ENCODE measurements around the gene TMEM151A. TPM values are rescaled to one million over a fixed set of nuclear protein-coding genes. Genes with fewer than 3 reads are reported as not detected.
"Not testable (repeated sequence)": the region's sequence is repeated elsewhere in the genome, so short reads cannot be mapped to it uniquely, and the experiment has no call there.

The TMEM151A gene
- polyA plus RNA-seq, 3 donors = 0.07 to 0.09 TPM; not detected in 1

DNA sequence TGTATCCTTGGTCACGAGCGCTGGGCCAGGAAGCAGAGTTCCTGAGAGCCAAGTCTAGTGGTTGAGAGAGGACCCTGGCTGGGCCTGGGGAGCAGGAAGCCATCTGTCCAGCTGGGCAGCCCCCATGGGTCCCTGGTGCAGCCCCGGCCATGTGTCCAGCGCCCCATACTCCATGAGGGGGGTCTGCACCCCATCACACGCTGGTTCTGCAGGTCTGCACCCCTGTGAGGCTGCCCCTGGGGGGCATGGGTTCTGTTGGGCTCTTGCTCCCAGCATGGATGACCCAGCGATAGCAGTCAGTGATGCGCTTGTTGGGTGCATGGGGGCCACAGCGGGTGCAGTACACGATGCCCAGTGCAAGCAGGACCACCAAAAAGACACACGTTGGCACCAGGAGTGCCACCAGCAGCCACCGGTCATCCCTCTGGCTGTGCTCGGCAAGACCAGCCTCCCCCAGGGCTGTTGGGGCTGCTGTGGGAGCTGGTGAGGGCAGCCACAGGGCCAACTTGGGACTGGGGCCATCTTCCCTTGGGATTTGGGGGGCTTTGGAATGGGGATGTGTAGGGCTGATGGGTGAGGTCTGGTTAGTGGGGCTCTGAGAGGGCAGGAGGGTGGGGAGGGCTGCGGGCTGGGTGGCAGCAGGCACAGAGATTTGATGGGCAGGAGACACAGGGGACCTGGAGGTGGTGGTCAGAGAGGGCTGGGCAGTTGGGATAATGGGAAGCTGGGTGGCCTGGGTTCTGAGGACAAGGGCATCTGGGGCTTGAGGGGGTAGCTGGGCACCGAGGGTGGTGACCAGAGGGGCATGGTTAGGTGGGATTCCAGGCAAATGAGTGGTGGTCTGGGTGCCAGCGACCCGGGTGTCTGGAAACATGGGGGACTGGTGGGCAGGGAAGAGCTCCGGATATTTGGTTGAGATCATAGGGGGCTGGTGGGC lies 23.1 kb downstream of the TMEM151A start:
- DNase-seq (ENCODE audit: extremely low read depth in 1 of 11, low read depth in 9 of 11, low spot score in 4 of 11) = no peak

DNA sequence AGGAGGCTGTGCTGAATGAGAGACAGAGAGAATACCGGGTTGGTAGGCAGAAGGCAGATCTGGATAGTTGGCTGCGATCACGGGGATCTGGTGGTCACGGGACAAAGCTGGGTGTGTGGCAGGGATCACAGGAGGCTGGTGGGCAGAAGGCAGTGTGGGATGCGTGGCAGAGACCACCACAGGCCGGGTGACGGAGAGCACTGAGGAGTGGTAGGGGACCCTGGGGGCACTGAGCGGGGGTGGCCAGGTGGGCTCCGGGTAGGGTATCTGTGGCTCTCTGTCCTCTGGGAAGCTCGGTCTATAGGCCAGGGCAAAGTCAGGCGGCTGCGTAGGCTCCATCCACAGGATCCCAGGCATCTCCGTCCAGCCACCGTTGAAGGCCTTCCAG lies 23.8 kb downstream of the TMEM151A start:
- no peak for DNase-seq (ENCODE audit: extremely low read depth in 1 of 11, low read depth in 9 of 11, low spot score in 4 of 11)

- no peak for DNase-seq (ENCODE audit: extremely low read depth in 1 of 11, low read depth in 9 of 11, low spot score in 4 of 11)
These were observed 24.5 kb downstream of the TMEM151A start for GRCh38 chr11:66315921-66316811.

DNA sequence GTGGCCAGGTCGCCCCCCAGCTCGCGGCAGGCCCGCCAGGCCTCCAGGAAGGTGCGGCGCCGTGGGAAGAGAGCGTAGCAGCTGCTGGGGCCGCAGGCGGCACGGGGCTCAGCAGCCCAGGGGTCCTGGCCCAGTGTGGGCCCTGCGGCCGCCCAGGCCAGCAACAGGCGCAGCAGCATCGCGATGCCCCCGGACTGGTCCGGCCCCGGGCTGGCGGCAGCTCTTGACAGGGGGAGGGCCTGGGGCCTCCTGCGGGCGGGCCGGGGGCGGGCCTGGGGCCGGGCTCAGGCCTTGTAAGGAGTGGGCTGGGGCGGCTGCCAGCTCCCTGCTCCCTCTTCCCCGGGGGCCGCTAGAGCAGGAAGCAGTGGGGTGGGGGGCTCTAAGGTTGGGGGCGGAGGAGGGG lies 25.2 kb downstream of the TMEM151A start, which contains the start of gene CD248:
Gene CD248 (minus strand): TSS at position 196 of the 403 bp plus-strand sequence. CDS start 17 bp downstream, at position 179.
- peak in 6 of 11 donors; percentile 67 to 79 (median 76) for DNase-seq (ENCODE audit: extremely low read depth in 1 of 11, low read depth in 9 of 11, low spot score in 4 of 11)

DNA sequence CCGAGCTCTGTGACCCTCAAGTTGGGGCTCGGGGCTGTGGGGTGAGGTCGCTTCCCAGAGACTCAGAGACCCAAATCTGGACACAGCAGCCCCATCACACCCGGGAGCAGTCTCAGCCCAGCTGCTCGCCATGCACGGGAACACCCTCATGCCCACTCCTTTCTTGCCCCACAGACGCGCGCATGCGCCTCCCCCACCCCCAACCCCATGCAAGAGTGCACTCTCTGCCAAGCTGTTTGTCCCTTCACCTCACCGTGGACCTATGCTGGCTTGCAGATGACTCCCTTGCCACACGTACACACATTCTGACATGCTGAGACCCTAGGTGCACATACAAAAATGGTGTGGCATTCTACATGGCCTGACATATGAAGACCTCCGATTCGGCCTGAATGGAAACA lies 25.6 kb downstream of the TMEM151A start:
- no peak for DNase-seq (ENCODE audit: extremely low read depth in 1 of 11, low read depth in 9 of 11, low spot score in 4 of 11)

- DNase-seq (ENCODE audit: extremely low read depth in 1 of 11, low read depth in 9 of 11, low spot score in 4 of 11) = peak in 1 of 11 donors; percentile 59
These were observed 26.3 kb downstream of the TMEM151A start for GRCh38 chr11:66317723-66318599.

- no peak for DNase-seq (ENCODE audit: extremely low read depth in 1 of 11, low read depth in 9 of 11, low spot score in 4 of 11)
These were observed 26.9 kb downstream of the TMEM151A start for GRCh38 chr11:66318600-66318970.

GRCh38 chr11:66320289-66320688 lies 28.6 kb downstream of the TMEM151A start:
- not testable (repeated sequence) for DNase-seq (ENCODE audit: extremely low read depth in 1 of 11, low read depth in 9 of 11, low spot score in 4 of 11)

DNA sequence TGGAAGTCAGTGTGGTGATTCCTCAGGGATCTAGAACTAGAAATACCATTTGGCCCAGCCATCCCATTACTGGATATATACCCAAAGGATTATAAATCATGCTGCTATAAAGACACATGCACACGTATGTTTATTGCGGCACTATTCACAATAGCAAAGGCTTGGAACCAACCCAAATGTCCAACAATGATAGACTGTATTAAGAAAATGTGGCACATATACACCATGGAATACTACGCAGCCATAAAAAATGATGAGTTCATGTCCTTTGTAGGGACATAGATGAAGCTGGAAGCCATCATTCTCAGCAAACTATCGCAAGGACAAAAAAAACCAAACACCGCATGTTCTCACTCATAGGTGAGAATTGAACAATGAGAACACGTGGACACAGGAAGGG lies 29.1 kb downstream of the TMEM151A start:
- DNase-seq (ENCODE audit: extremely low read depth in 1 of 11, low read depth in 9 of 11, low spot score in 4 of 11) = not testable (repeated sequence)

- DNase-seq (ENCODE audit: extremely low read depth in 1 of 11, low read depth in 9 of 11, low spot score in 4 of 11) = no peak
These were observed 29.9 kb downstream of the TMEM151A start for GRCh38 chr11:66321606-66322005.

GRCh38 chr11:66322732-66323427 lies 31.2 kb downstream of the TMEM151A start:
- DNase-seq (ENCODE audit: extremely low read depth in 1 of 11, low read depth in 9 of 11, low spot score in 4 of 11) = no peak

DNA sequence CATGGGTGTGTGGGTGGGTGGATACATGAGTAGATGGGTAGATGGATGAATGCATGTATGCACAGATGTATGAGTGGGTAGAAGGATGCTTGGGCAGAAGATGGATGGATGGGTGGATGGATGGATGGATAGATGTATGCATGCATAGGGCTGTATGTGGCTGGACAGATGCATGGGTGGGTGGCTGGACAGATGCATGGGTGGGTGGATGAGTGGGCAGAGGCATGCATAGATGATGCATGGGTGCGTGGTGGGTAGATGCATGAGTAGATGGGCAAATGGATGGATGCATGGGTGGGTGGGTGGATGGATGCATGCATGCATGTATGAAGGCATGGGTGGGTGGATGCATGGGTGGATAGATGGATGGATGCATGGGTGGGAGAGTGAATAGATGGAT lies 32.0 kb downstream of the TMEM151A start:
- no peak for DNase-seq (ENCODE audit: extremely low read depth in 1 of 11, low read depth in 9 of 11, low spot score in 4 of 11)

- no peak for DNase-seq (ENCODE audit: extremely low read depth in 1 of 11, low read depth in 9 of 11, low spot score in 4 of 11)
These were observed 33.0 kb downstream of the TMEM151A start for GRCh38 chr11:66324664-66325063.

- no peak for DNase-seq (ENCODE audit: extremely low read depth in 1 of 11, low read depth in 9 of 11, low spot score in 4 of 11)
These were observed 33.6 kb downstream of the TMEM151A start for GRCh38 chr11:66325263-66325671.

- DNase-seq (ENCODE audit: extremely low read depth in 1 of 11, low read depth in 9 of 11, low spot score in 4 of 11) = no peak
These were observed 34.8 kb downstream of the TMEM151A start for GRCh38 chr11:66326261-66327111.

GRCh38 chr11:66327171-66328030 lies 35.7 kb downstream of the TMEM151A start:
- DNase-seq (ENCODE audit: extremely low read depth in 1 of 11, low read depth in 9 of 11, low spot score in 4 of 11) = no peak

- DNase-seq (ENCODE audit: extremely low read depth in 1 of 11, low read depth in 9 of 11, low spot score in 4 of 11) = no peak
These were observed 36.3 kb downstream of the TMEM151A start for GRCh38 chr11:66328031-66328301.

All from renal cortex interstitium (tissue), 11 donors.